Hematopoietic multipotent progenitor cell treated with erythropoietin and hydrocortisone succinate and interleukin-3 and kit ligand, for 17 days (in vitro differentiated cells): ENCODE measurements around the gene TMF1.

Experiments
- DNase-seq: peaks from one replicate; pipeline ENCODE4 v3.0.0-alpha.2; 2015; ENCODE audit warnings: low spot score

The TMF1 gene, protein sequence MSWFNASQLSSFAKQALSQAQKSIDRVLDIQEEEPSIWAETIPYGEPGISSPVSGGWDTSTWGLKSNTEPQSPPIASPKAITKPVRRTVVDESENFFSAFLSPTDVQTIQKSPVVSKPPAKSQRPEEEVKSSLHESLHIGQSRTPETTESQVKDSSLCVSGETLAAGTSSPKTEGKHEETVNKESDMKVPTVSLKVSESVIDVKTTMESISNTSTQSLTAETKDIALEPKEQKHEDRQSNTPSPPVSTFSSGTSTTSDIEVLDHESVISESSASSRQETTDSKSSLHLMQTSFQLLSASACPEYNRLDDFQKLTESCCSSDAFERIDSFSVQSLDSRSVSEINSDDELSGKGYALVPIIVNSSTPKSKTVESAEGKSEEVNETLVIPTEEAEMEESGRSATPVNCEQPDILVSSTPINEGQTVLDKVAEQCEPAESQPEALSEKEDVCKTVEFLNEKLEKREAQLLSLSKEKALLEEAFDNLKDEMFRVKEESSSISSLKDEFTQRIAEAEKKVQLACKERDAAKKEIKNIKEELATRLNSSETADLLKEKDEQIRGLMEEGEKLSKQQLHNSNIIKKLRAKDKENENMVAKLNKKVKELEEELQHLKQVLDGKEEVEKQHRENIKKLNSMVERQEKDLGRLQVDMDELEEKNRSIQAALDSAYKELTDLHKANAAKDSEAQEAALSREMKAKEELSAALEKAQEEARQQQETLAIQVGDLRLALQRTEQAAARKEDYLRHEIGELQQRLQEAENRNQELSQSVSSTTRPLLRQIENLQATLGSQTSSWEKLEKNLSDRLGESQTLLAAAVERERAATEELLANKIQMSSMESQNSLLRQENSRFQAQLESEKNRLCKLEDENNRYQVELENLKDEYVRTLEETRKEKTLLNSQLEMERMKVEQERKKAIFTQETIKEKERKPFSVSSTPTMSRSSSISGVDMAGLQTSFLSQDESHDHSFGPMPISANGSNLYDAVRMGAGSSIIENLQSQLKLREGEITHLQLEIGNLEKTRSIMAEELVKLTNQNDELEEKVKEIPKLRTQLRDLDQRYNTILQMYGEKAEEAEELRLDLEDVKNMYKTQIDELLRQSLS

DNA sequence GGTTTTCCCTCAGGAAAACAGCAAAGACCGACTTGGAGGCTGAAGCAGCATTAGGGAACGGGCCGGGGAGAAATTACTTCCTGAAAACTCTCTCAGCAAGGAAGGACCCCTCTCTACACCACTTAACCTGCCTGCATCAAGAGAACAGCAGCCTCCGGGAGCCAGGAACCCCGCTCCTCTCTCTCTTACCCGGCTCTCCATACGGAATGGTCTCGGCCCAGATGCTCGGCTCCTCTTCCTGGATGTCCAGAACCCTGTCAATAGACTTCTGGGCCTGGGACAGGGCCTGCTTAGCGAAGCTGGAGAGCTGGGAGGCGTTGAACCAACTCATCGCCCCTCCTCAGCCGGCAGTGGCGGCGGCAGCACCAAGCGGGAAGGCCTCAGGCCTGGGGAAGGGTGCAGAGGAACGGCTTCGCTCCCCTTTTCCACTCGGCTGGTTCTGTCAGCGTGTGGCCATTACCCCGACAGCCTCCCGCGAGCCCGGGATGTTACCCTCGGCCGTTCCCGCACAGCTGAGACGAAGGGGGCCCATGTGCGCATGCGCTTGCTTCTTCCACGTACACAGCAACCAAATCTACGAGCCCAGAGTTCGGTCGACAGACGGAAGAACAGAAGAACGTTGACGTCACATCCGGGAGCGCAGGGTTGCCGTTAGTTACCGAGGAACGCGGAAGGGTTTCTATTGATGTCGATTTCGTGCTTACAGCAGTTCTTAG, at the start of gene TMF1:
Gene TMF1, minus strand, starts transcription at position 578 of the 716 bp plus-strand sequence. Its CDS starts 247 bp downstream, at position 331.
- peak; percentile 99 for DNase-seq

DNA sequence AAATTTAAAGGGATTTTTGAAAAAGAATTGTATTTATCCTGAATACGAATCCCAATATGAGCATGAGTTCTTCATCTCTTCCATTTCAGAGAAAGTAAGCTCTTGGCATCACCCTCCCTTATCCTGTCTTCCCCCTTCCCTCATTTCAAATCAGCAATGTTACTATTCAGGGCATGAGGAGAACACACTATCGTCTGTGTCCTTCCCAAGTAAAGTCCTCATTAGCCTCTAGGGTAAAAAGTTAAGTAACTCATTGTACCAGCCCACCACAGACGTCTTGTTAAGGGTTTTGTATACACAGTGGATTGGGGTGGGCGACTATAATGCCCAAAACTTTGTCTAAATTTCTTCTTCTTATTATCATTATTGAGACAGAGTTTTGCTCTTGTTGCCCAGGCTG, 47.4 kb upstream of the TMF1 start:
- DNase-seq = no peak

DNA sequence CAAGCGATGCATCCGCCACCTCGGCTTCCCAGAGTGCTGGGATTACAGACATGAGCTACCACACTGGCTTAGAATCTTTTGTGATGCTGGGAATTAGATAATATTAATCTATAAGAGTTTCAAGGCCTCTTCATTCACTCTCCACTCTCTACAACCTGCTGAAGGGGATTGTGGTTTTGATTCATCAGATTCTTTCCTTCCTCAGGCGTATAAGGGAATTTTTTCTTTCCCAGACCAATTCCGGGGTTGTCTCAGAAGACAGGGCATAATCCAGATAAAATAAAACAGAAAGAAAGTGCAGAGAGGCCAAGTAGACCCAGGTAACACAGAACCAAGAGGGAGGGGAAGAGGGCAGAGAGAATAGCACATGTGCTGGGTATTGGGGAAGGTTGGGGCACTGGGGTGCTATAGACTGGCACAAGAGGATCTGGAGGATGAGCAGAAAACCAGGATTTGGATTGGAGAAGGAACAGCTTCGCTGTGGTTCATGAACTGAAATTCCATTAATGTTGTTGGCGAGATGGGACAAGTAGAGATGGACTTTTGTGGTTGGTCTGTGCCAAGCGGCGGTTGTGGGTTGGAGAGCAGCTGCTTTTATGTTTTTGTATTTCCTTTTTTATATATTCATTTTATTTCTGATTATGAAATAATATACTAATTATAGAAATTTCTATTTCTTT, 45.4 kb upstream of the TMF1 start:
- no peak for DNase-seq

DNA sequence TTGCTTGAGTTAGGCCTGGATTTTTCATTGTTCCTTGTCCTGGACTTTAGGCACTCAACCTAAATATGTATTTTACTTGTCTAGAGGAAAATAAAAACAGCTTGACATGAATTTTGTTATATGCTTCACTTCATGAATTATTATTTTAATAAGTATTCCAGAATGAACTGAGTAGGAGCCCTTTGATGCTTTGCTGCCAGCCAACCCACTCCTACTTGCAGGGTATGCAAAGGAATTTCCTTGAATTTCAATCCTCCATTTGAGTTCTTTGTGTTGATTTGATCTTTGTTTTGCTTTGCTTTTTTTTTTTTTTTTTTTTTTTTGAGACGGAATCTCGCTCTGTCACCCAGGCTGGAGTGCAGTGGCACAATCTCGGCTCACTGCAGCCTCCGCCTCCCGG, 44.2 kb upstream of the TMF1 start:
- no peak for DNase-seq

DNA sequence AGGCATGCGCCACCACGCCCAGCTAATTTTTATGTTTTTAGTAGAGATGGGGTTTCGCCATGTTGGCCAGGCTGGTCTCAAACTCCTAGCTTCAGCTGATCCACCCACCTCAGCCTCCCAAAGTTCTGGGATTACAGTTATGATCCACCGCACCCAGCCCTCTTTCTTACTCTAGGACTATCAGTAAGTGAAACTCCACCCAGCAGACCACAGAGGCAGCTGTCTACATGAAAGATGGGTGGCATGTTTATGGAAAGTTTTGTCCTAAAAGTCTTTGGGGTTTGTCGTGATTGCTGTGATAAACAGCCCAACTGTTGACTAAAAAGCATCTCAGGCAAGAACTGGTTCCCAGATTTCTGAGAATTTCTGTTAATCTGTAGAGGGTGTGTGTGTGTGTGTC, 43.5 kb upstream of the TMF1 start:
- DNase-seq = peak; percentile 27

DNA sequence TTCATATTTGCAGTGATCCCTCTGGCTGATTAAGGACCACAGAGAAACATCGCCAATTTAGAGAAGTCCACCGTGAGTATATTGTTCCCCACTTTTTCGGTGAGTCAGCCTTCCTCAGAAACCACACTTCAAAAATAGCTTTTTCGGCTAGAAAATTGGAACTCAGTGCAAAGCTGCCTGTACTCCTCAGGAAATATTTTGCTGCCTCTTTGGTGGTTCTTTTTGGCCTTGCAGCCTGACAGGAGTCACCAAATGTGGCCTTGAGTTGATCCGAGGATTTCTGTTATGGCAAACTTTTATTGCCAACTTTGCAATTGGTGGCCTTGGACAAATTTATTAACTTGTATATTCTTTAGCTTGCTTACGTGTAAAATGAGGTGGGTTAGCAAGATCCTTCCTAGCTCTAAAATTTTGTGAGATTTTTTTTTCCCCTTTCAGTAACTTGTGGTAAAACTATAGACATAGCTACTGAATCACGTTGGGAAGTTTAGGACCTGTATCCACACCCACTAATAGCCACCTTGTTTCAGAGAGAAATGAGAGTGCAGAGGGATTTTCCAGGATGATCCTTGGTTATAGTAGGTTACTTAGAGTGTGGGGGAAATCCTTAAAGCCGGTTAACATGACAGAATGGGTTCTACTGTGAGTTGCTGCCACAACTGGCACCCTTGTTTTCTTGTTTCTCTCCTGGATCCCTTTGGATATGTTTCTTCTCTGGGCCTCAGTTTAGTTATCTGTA, 42.5 kb upstream of the TMF1 start:
- peak; percentile 14 for DNase-seq

DNA sequence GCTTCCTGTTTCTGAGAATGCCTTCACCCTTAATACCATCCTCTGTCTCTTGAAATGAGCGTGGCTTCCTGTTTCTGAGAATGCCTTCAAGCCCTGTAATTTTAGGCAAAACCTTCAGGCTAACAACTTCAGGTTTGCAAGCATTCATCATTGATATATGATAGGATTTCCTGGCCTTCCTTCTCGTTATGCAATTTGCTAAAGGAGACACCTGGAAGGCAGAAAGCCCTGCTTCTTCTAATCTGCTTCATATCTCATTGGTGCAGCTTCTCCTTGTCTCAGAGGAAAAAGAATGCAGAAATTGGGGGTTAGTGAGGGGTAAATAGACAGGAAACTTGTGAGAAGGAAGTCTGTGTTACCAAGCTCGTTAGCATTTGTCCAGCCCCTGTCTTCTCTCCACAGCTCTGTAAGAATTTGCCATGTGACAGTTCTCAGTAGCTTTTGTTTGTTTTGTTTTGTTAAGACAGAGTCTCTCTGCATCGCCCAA, 39.9 kb upstream of the TMF1 start:
- no peak for DNase-seq

DNA sequence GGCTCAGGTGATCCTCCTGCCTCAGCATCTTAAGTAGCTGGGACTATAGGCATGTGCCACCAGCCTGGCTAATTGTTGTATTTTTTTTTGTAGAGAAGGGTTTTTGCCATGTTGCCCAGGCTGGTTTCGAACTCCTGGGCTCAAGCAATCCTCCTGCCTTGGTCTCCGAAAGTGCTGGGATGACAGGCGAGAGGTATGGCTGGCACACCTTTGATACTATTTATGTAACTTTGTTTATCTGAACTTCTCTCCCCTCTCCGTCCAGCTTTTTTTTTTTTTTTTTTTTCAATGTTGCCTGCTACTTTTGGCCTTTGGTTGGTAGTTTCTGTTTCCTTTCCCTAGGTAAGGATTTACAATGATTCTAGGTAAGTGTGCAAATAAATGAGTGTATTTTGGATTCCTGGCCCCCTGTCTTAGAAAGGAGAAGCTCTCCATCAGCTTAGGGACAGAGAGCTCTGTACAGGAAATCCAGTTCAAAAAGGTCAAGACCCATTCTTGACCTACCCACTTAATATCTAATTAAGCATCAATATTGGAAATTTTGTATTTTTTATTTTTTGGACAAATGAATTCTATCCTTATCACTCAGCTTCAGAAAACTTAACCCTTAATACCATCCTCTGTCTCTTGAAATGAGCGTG, 39.4 kb upstream of the TMF1 start:
- no peak for DNase-seq

DNA sequence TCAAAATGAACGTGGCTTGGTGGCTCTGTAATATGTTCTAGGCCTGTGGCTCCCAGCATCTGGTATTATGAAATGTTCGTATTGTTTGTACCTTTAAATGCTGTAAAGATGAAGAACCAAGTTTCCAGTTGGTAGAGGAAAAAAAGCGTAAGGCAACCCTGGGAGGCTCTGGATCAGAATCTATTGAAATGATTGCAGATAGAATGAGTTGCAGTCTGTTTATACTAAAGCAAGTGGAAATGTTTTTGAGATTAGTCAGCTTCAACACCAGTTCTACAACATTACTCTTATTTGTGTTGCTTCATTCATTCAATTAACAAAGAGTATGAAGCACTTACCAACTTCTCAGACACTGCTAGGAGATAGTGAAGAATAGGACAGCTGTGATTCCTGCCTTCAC, 37.9 kb upstream of the TMF1 start:
- no peak for DNase-seq

DNA sequence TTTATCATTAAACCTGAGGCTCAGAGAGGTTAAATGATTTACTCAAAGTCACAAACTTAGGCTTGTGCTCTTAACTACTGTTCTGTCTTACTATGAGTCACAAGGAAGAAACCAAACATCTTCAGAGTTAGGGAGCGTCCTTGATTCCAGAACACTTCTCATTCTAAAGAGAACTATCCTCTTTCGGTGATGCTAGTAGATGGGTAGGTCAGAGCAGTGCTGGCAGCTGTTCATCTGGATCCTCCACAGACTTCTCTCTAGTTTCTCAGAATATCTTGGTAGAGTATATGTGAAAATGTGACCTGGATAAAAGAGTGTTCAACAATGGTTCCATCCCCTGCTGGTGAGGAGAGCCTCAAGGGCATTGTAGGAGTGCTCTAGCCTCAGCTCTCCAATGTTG, 35.9 kb upstream of the TMF1 start:
- DNase-seq = peak; percentile 17

DNA sequence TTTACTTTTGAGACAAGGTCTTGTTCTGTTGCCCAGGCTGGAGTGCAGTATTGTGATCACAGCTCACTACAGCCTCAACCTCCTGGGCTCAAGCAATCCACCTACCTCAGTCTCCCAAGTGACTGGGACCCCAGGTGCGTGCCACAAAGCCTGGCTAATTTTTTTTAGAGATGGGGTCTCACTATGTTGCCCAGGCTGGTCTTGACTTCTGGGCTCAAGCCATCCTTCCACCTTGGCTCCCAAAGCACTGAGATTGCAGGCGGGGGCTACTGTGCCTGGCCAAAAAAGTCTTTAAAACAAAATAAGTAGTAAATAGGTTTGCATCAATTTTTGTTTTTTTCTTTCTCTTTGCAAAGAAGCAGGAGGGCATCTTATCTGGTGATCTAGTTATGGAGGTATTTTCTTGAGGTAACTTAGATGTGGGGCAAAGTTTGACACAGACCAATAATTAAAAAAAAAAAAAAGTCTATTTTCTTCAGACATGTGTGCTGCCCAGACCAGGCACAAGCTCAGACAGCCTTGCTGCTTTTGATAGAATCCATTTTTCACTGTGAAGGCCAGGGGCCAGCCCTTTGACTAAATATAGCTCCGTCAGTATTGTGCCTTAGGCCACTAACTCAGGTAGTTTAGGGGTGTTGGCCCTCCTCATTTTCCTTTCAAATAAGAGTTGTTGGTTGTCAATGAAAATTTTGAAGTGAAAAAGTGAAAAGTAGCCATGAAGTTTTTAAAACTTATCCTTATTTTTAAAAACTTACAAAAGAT, 35.1 kb upstream of the TMF1 start:
- DNase-seq = no peak

DNA sequence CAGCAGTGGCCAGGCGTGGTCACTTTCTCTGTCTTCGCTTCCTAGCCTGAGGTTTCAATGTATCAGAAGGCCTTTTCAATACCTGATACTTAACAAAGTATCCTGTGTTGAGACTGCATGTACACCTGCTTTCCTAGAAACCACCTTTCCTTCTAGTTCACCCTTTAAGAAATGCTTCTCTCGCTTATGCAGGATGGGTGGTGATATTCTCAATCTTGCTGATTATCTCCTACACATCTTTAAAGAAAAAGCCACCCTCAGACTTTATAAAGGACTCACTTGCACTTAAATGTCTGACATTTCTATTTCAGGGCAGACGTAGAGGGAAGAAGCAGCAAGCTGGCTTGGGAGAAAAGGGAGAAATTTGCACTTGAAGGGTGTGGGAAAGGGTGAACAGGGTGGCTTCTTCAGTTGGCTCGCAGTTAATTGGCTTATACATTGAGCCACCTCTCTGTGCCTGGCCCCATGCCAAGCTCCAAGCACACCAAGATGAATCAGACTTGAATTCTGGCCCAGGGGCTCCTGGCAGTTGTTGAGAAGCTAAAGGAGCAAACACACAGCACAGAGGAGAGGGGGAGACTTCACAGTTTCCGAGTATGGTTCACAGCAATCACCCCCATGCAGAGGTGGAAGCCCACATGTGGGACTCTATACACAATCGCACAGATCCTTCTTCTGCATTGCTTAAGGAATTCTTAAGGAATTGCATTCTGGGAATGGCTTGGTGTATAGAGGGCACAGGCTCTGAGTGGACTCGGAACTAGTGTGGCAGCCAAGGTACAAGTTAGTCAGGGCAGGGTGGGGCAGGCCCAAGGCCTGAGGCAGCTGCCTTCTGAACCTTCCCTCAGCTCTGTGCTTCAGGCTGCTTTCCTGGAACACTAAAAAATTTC, 33.9 kb upstream of the TMF1 start:
- DNase-seq = peak; percentile 91

DNA sequence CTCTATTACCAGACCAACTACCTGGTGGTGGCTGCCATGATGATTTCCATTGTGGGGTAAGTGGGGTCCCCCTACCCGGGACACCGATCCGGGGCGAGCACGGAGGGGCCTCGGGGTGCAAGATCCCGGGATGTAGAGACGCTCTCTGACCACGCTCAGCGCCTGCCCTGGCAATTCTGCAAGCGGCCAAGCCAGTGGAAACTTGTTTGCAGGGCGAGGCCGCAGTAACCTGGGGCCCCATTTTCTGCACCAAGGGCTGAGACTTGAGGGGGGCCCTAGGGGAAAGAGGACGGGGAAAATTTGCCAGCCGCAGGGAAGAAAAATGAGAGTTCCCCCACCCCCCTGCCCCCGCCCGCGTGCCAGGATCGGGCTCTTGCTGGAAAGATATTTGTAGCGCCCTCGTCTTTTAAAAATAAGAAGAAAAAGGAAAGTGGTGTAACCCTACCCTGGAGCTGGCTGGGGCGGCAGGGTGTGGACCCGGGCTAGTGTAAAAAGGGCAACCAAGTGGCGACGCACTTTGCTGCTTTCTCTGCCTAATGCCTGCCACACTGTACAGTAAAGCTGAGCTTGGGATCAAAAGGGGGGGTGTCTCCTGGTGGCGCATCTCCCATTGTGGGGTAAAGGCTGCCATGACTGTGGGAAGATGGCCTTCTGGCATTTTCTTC, 33.2 kb upstream of the TMF1 start:
- peak; percentile 65 for DNase-seq

DNA sequence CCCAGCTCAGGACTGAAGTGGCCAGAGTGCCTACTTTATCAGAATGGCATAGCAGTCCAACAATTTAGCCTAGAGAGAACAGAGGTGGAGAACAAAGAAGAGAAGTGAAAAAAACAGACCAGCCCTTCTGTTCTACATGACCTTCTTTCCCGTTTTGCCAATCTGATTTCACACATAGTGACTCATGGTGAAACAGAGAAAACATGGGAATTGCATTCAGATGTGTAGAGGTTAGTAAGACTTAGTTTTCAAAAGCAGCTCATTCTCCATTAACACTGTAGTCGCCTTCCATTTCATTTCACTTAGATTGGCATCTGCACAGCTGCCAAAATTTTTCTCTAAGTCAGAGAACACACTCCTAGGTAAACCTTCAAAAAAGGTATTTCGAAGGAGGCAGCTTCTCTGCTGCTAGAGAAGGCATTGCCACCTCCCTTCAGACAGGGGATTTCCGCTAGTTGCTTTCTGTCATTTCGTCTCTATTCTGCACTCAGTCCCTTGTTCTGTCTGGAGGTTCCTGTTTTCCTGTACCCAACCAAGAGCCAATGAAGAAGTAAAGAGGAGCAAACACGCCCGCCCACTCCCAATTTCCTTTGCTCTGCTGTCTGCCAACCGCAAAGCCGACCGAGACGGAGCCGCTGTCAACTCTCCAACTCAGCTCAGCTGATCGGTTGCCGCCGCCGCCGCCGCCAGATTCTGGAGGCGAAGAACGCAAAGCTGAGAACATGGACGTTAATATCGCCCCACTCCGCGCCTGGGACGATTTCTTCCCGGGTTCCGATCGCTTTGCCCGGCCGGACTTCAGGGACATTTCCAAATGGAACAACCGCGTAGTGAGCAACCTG, 32.4 kb upstream of the TMF1 start, which contains the start of gene ARL6IP5:
Gene ARL6IP5, plus strand, starts transcription at position 612 of the 842 bp plus-strand sequence. Its CDS starts 111 bp downstream, at position 723.
- DNase-seq = peak; percentile 85

DNA sequence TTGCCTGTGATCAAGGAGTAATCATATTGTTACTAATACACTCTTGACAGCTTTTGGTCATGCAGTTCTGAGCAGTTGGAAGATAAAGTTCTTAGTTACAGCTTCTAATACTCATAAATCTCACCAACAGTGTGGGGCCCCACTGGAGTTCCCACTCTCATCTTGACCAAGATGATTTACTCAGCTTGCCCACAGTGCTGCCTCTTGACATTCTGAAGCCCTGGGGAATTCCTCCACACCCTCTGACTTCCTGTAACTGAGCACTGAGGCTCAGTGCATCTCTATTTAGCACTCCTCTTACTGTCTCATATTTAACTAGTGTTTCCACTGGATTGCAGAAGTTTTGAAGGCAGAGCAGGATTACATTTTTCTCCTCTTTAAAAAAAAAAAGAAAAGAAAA, 30.7 kb upstream of the TMF1 start:
- peak; percentile 50 for DNase-seq

DNA sequence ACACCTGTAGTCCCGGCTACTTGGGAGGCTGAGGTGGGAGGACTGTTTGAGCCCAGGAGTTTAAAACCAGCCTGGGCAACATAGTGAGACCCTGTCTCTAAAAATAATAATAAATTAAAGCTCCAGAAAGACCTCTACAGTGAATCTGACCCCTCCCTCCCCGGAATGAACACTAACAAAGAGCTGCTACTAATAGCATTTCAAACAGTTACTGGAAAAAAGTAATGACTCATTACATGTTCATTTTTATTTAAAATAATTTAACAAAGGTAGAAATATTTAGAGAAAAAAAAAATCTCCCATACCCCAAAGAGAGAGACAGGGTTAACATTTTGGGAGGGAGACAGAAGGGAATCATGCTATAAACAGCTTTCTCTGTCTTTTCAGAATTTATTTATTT, 30.2 kb upstream of the TMF1 start:
- no peak for DNase-seq
